ENCODE measurements around the gene PREPL.

Gene PREPL

GRCh38 chr2:44273076-44273475 is 88.2 kb downstream of the PREPL start:
- TF ChIP-seq ZFX (IDR thresholded peaks at IDR 0.05; ENCODE audit: borderline replicate concordance): no peak
- TF ChIP-seq CTCF (IDR thresholded peaks at IDR 0.05): no peak

GRCh38 chr2:44271296-44271695 is 90.0 kb downstream of the PREPL start:
- no peak overlapping the region for H3K27ac ChIP-seq
- TF ChIP-seq CTCF (IDR thresholded peaks at IDR 0.05): no peak
- TF ChIP-seq ZFX (IDR thresholded peaks at IDR 0.05; ENCODE audit: borderline replicate concordance): no peak

More at GRCh38 chr2:44273076-44273475, 88.2 kb downstream of the PREPL start:
- no peak overlapping the region for H3K27ac ChIP-seq

GRCh38 chr2:44269831-44270230 is 91.5 kb downstream of the PREPL start:
- H3K27ac ChIP-seq: no peak overlapping the region
- TF ChIP-seq CTCF (IDR thresholded peaks at IDR 0.05): no peak
- no peak for TF ChIP-seq ZFX (IDR thresholded peaks at IDR 0.05; ENCODE audit: borderline replicate concordance)

- H3K27ac ChIP-seq: no peak overlapping the region
These were observed 93.3 kb downstream of the PREPL start for GRCh38 chr2:44267796-44268648.

More at GRCh38 chr2:44267796-44268648, 93.3 kb downstream of the PREPL start:
- TF ChIP-seq CTCF (IDR thresholded peaks at IDR 0.05): no peak
- TF ChIP-seq ZFX (IDR thresholded peaks at IDR 0.05; ENCODE audit: borderline replicate concordance): no peak
